CD14-positive monocyte (primary cell): ENCODE data around the gene RNF126. TPM values are rescaled to one million over a fixed set of nuclear protein-coding genes. Genes with fewer than 3 reads are reported as not detected.
A peak's percentile ranks its signal among the peaks of the same experiment; 100 is the strongest.
"Not testable (repeated sequence)": the region's sequence is repeated elsewhere in the genome, so short reads cannot be mapped to it uniquely, and the experiment has no call there.

Experiments
- DNase-seq, 3 donors: peaks; one replicate each; pipeline ENCODE4 v3.0.0-alpha.2; 2011 to 2022
- H2AFZ ChIP-seq: 2 replicates; pipeline ENCODE4 v1.6.0; 2012; ENCODE audit warnings: mild to moderate bottlenecking, low read depth, low read length, inconsistent platforms; ENCODE audit not compliant: insufficient read depth, poor library complexity, severe bottlenecking
- H3K27ac ChIP-seq, 2 donors: 1 replicate in 1 of 2; 2 replicates in 1 of 2; pipeline ENCODE4 v1.5.1; 2012 to 2013; ENCODE audit warnings: low read length in 2 of 2, control low read depth in 1 of 2, inconsistent platforms in 1 of 2, low read depth in 1 of 2, mild to moderate bottlenecking in 1 of 2
- H3K27me3 ChIP-seq, 2 donors: one replicate each; pipeline versions ENCODE4 v1.6.0 to v1.6.1; 2011 to 2013; ENCODE audit warnings: low read length in 2 of 2; ENCODE audit not compliant: control insufficient read depth in 2 of 2, insufficient read depth in 2 of 2
- H3K36me3 ChIP-seq, 2 donors: replicated peaks in 1 of 2; 1 replicate in 1 of 2; 2 replicates in 1 of 2; pipeline versions ENCODE4 v1.5.1 to v1.6.1; 2012 to 2013; ENCODE audit warnings: low read length in 2 of 2, control low read depth in 1 of 2, inconsistent platforms in 1 of 2, mild to moderate bottlenecking in 1 of 2; ENCODE audit not compliant: insufficient read depth in 2 of 2, control insufficient read depth in 1 of 2
- H3K4me1 ChIP-seq, 2 donors: 1 replicate in 1 of 2; 2 replicates in 1 of 2; pipeline versions ENCODE4 v1.5.1 to v1.6.1; 2012 to 2013; ENCODE audit warnings: low read length in 2 of 2, control low read depth in 1 of 2, inconsistent platforms in 1 of 2, mild to moderate bottlenecking in 1 of 2, moderate library complexity in 1 of 2; ENCODE audit not compliant: insufficient read depth in 2 of 2, control insufficient read depth in 1 of 2
- H3K4me2 ChIP-seq: replicated peaks from 2 replicates; pipeline ENCODE3; 2012; ENCODE audit warnings: low read length, moderate library complexity, mild to moderate bottlenecking; ENCODE audit not compliant: poor library complexity, severe bottlenecking; ENCODE audit errors: extremely low read depth
- H3K4me3 ChIP-seq, 3 experiments: fragments of 200-600 bp in 1 of 3; sonication (generic) in 1 of 3; replicated peaks in 1 of 3; 1 replicate in 2 of 3; 2 replicates in 1 of 3; pipeline ENCODE4 v1.5.1; 2011 to 2013; ENCODE audit warnings: low read length in 3 of 3, mild to moderate bottlenecking in 3 of 3, control low read depth in 2 of 3, low read depth in 2 of 3, inconsistent platforms in 1 of 3, moderate library complexity in 1 of 3
- H3K79me2 ChIP-seq: 2 replicates; pipeline ENCODE4 v1.6.0; 2012; ENCODE audit warnings: mild to moderate bottlenecking, control low read depth, inconsistent platforms, low read length, moderate library complexity; ENCODE audit not compliant: insufficient read depth
- H3K9ac ChIP-seq: 2 replicates; pipeline ENCODE4 v1.6.0; 2017; ENCODE audit warnings: low read length, mild to moderate bottlenecking; ENCODE audit not compliant: insufficient read depth, poor library complexity, severe bottlenecking
- H3K9me3 ChIP-seq, 2 donors: replicated peaks in 1 of 2; 1 replicate in 1 of 2; 2 replicates in 1 of 2; pipeline versions ENCODE4 v1.5.1 to v1.6.1; 2012 to 2013; ENCODE audit warnings: low read length in 2 of 2, control low read depth in 1 of 2; ENCODE audit not compliant: control insufficient read depth in 1 of 2, insufficient read depth in 1 of 2
- H4K20me1 ChIP-seq: 2 replicates; pipeline ENCODE4 v1.6.0; 2012; ENCODE audit warnings: mild to moderate bottlenecking, low read length, control low read depth, moderate library complexity; ENCODE audit not compliant: insufficient read depth
- H3K27ac Mint-ChIP-seq, 7 donors: one replicate each; pipeline ENCODE4 v1.8.0; 2020; ENCODE audit warnings: mild to moderate bottlenecking in 7 of 7, mixed read lengths in 7 of 7, moderate library complexity in 6 of 7, inconsistent platforms in 2 of 7
- H3K27me3 Mint-ChIP-seq, 3 donors: one replicate each; pipeline ENCODE4 v1.8.0; 2021 to 2022; ENCODE audit warnings: low read depth in 3 of 3, mild to moderate bottlenecking in 3 of 3, mixed read lengths in 3 of 3, moderate library complexity in 3 of 3, inconsistent platforms in 1 of 3
- H3K36me3 Mint-ChIP-seq, 2 donors: one replicate each; pipeline ENCODE4 v1.8.0; 2020; ENCODE audit warnings: mixed read lengths in 2 of 2, inconsistent platforms in 1 of 2, mild to moderate bottlenecking in 1 of 2
- H3K4me1 Mint-ChIP-seq: one replicate; pipeline ENCODE4 v1.8.0; 2020; ENCODE audit warnings: mild to moderate bottlenecking, mixed read lengths
- H3K4me3 Mint-ChIP-seq, 2 donors: one replicate each; pipeline ENCODE4 v1.8.0; 2020; ENCODE audit warnings: mild to moderate bottlenecking in 2 of 2, mixed read lengths in 2 of 2, moderate library complexity in 1 of 2
- H3K9me3 Mint-ChIP-seq, 7 donors: one replicate each; pipeline ENCODE4 v1.8.0; 2020 to 2022; ENCODE audit warnings: mixed read lengths in 7 of 7, mild to moderate bottlenecking in 6 of 7, moderate library complexity in 6 of 7, inconsistent platforms in 2 of 7
- WGBS: methylation state at CpG from one replicate; pipeline ENCODE4 v1.1.5; 2013; ENCODE audit warnings: missing lambda C conversion rate; ENCODE audit not compliant: insufficient coverage; 5-methylcytosine and 5-hydroxymethylcytosine counted together
- intact Hi-C, 2 donors: fragments of 100-400 bp; cut with micrococcal nuclease; formaldehyde crosslinking; loops; one replicate each; pipeline versions ENCODE4 v1.15.0 to v1.15.1; 2023
- polyA plus RNA-seq, 3 donors: library from polyadenylated mRNA; depleted of rRNA in 1 of 3; unstranded in 2 of 3; stranded (reverse) in 1 of 3; fragments of 300-500 nt in 2 of 3; fragments of >200 nt in 1 of 3; fragmentation: Illumina TruSeq in 2 of 3; gene quantifications; 1 replicate in 2 of 3; 2 replicates in 1 of 3; pipeline ENCODE4 v1.2.3, GENCODE V29; 2012 to 2021
- TF ChIP-seq, protein P1 (sequence below): fragments of 200-600 bp; IDR thresholded peaks from one replicate; pipeline ENCODE4 v1.8.0; 2022; ENCODE audit warnings: antibody characterized with exemption, mild to moderate bottlenecking

Gene RNF126
- polyA plus RNA-seq, 3 donors = 29.1 to 51.6 (median 31.6) TPM

GRCh38 chr19:703329-703650, 40.3 kb upstream of the RNF126 start:
- Histone ChIP-seq H3K4me3 (peak overlapping the region; percentile 80 to 91 (median 86)), H2AFZ (peak overlapping the region; percentile 46), H3K9ac (peak overlapping the region; percentile 53), H4K20me1 (no peaks in the 10 kb centered on the region), H3K4me1 (peaks cover 56 to 63% of the 10 kb centered on the region in 2 donors), H3K4me2 (peak overlapping the region; percentile 81), H3K9me3 (peaks cover 0 to 3% of the 10 kb centered on the region in 2 donors), H3K79me2 (peaks cover 35% of the 10 kb centered on the region), H3K27me3 (peaks cover 0 to 6% of the 10 kb centered on the region in 2 donors), H3K36me3 (no peaks in the 10 kb centered on the region), H3K27ac (peak overlapping the region; percentile 58 to 66)
- Mint-ChIP-seq H3K4me1 (peaks cover 49% of the 10 kb centered on the region), H3K36me3 (peaks cover 2 to 4% of the 10 kb centered on the region in 2 donors), H3K27me3 (peaks cover 8 to 13% (median 12%) of the 10 kb centered on the region in 3 donors), H3K27ac (peak overlapping the region; percentile 92 to 98 (median 96)), H3K9me3 (peaks cover 0 to 6% (median 2%) of the 10 kb centered on the region in 7 donors), H3K4me3 (peak overlapping the region; percentile 94 to 98)
- 0% methylated on average over 4 of the region's 4 CpGs for WGBS
- peak in 2 of 3 donors; percentile 8 to 30 for DNase-seq
- intact Hi-C loops = loop anchor here in 1 of 2 donors (1.0 to 2.0 kb wide), 2 partner anchors 22 to 94 kb away; partner anchors contain the start of gene PTBP1
- TF ChIP-seq, protein P1, sequence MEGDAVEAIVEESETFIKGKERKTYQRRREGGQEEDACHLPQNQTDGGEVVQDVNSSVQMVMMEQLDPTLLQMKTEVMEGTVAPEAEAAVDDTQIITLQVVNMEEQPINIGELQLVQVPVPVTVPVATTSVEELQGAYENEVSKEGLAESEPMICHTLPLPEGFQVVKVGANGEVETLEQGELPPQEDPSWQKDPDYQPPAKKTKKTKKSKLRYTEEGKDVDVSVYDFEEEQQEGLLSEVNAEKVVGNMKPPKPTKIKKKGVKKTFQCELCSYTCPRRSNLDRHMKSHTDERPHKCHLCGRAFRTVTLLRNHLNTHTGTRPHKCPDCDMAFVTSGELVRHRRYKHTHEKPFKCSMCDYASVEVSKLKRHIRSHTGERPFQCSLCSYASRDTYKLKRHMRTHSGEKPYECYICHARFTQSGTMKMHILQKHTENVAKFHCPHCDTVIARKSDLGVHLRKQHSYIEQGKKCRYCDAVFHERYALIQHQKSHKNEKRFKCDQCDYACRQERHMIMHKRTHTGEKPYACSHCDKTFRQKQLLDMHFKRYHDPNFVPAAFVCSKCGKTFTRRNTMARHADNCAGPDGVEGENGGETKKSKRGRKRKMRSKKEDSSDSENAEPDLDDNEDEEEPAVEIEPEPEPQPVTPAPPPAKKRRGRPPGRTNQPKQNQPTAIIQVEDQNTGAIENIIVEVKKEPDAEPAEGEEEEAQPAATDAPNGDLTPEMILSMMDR = no peak

GRCh38 chr19:702847-703246, 39.8 kb upstream of the RNF126 start:
- DNase-seq, H3K36me3 ChIP-seq, H3K27me3 ChIP-seq, H3K27me3 Mint-ChIP-seq, H3K36me3 Mint-ChIP-seq, H3K9me3 Mint-ChIP-seq, H4K20me1 ChIP-seq, H3K9me3 ChIP-seq: not testable (repeated sequence)
- Histone ChIP-seq H3K4me2 (peak overlapping the region; percentile 81), H3K4me3 (peak overlapping the region; percentile 80 to 91 (median 86)), H3K79me2 (peaks cover 40% of the 10 kb centered on the region), H3K27ac (peak overlapping the region; percentile 58 to 66), H3K9ac (peak overlapping the region; percentile 53), H2AFZ (peak overlapping the region; percentile 46), H3K4me1 (peaks cover 58 to 63% of the 10 kb centered on the region in 2 donors)
- 38% methylated on average over 3 of the region's 6 CpGs for WGBS
- peaks cover 53% of the 10 kb centered on the region for H3K4me1 Mint-ChIP-seq
- peak overlapping the region; percentile 92 to 98 (median 96) for H3K27ac Mint-ChIP-seq
- intact Hi-C loops = loop anchor here in 1 of 2 donors (1.0 to 2.0 kb wide), 2 partner anchors 22 to 94 kb away; partner anchors contain the start of gene PTBP1
- peak overlapping the region; percentile 94 to 98 for H3K4me3 Mint-ChIP-seq

GRCh38 chr19:699885-700284, 36.9 kb upstream of the RNF126 start:
- peak overlapping the region; percentile 34 for H3K4me2 ChIP-seq
- H2AFZ ChIP-seq = peak overlapping the region; percentile 73
- peak overlapping the region; percentile 53 to 62 for H3K4me3 Mint-ChIP-seq
- H4K20me1 ChIP-seq, H3K36me3 Mint-ChIP-seq, H3K36me3 ChIP-seq, intact Hi-C loops, H3K27me3 ChIP-seq, H3K27me3 Mint-ChIP-seq, H3K9me3 Mint-ChIP-seq, H3K9me3 ChIP-seq: not testable (repeated sequence)
- peak; percentile 52 to 67 (median 61) for DNase-seq
- peak overlapping the region in 1 of 3 experiments; percentile 71 for H3K4me3 ChIP-seq
- peaks cover 84 to 90% of the 10 kb centered on the region in 2 donors for H3K4me1 ChIP-seq
- H3K4me1 Mint-ChIP-seq = peaks cover 68% of the 10 kb centered on the region
- H3K9ac ChIP-seq = peak overlapping the region; percentile 57
- H3K27ac Mint-ChIP-seq = peak overlapping the region; percentile 79 to 93 (median 90)
- peaks cover 52% of the 10 kb centered on the region for H3K79me2 ChIP-seq
- peak overlapping the region; percentile 78 to 81 for H3K27ac ChIP-seq
- 2% methylated on average over 7 of the region's 14 CpGs for WGBS

DNA sequence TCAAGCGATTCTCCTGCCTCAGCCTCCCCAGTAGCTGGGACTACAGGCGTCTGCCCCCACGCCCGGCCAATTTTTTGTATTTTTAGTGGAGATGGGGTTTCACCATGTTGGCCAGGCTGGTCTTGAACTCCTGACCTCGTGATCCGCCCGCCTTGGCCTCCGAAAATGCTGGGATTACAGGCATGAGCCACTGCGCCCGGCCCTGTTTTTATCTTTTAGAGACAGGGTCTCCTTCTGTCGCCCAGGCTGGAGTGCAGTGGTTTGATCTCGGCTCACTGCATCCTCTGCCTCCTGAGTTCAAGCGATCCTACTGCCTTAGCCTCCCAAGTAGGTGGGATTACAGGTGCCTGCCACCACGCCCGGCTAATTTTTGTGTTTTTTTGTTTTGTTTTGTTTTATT, 35.5 kb upstream of the RNF126 start:
- peaks cover 54% of the 10 kb centered on the region for H3K79me2 ChIP-seq
- intact Hi-C loops, H3K9ac ChIP-seq, DNase-seq, H3K36me3 Mint-ChIP-seq, H3K27me3 Mint-ChIP-seq, H2AFZ ChIP-seq, H3K9me3 ChIP-seq, H3K36me3 ChIP-seq, H3K27me3 ChIP-seq, H4K20me1 ChIP-seq, H3K9me3 Mint-ChIP-seq: not testable (repeated sequence)
- Mint-ChIP-seq H3K27ac (peak overlapping the region; percentile 53 to 93 (median 91)), H3K4me1 (peaks cover 69% of the 10 kb centered on the region), H3K4me3 (peak overlapping the region; percentile 68 to 84)
- peak overlapping the region in 1 of 3 experiments; percentile 71 for H3K4me3 ChIP-seq
- H3K4me1 ChIP-seq = peaks cover 82 to 89% of the 10 kb centered on the region in 2 donors
- WGBS = 87% methylated on average over 10 of the region's 15 CpGs
- H3K27ac ChIP-seq = peak overlapping the region; percentile 78 to 81
- H3K4me2 ChIP-seq = peak overlapping the region; percentile 83
